ENCODE measurements around the gene ZIC1. TPM values are rescaled to one million over a fixed set of nuclear protein-coding genes. Genes with fewer than 3 reads are reported as not detected.

The ZIC1 gene
- total RNA-seq, 1 donor, result 0.18 TPM

GRCh38 chr3:147385059-147386012 lies 23.8 kb upstream of the ZIC1 start:
- TF ChIP-seq CTCF (IDR thresholded peaks at IDR 0.05; ENCODE audit: insufficient read depth, low read length), result no peak
- no peak overlapping the region for H3K4me3 ChIP-seq (ENCODE audit: low read depth, low read length)
- no peak for DNase-seq (ENCODE audit: low read depth)

- no peak for TF ChIP-seq CTCF (IDR thresholded peaks at IDR 0.05; ENCODE audit: insufficient read depth, low read length)
- no peak overlapping the region for H3K4me3 ChIP-seq (ENCODE audit: low read depth, low read length)
- DNase-seq (ENCODE audit: low read depth), result no peak
Measured at GRCh38 chr3:147387291-147387884, 21.8 kb upstream of the ZIC1 start.

- no peak for TF ChIP-seq CTCF (IDR thresholded peaks at IDR 0.05; ENCODE audit: insufficient read depth, low read length)
- DNase-seq (ENCODE audit: low read depth), result no peak
- H3K4me3 ChIP-seq (ENCODE audit: low read depth, low read length), result no peak overlapping the region
Measured at GRCh38 chr3:147387885-147388699, 21.1 kb upstream of the ZIC1 start.

- DNase-seq (ENCODE audit: low read depth), result no peak
- TF ChIP-seq CTCF (IDR thresholded peaks at IDR 0.05; ENCODE audit: insufficient read depth, low read length), result no peak
Measured at GRCh38 chr3:147388700-147389580, 20.2 kb upstream of the ZIC1 start.

GRCh38 chr3:147389717-147390116 lies 19.4 kb upstream of the ZIC1 start:
- TF ChIP-seq CTCF (IDR thresholded peaks at IDR 0.05; ENCODE audit: insufficient read depth, low read length), result no peak

More at GRCh38 chr3:147388700-147389580, 20.2 kb upstream of the ZIC1 start:
- H3K4me3 ChIP-seq (ENCODE audit: low read depth, low read length), result no peak overlapping the region

More at GRCh38 chr3:147389717-147390116, 19.4 kb upstream of the ZIC1 start:
- no peak overlapping the region for H3K4me3 ChIP-seq (ENCODE audit: low read depth, low read length)
- no peak for DNase-seq (ENCODE audit: low read depth)
